ENCODE measurements around the gene MALT1.
"Not testable (repeated sequence)": the region's sequence is repeated elsewhere in the genome, so short reads cannot be mapped to it uniquely, and the experiment has no call there.

The MALT1 gene

DNA sequence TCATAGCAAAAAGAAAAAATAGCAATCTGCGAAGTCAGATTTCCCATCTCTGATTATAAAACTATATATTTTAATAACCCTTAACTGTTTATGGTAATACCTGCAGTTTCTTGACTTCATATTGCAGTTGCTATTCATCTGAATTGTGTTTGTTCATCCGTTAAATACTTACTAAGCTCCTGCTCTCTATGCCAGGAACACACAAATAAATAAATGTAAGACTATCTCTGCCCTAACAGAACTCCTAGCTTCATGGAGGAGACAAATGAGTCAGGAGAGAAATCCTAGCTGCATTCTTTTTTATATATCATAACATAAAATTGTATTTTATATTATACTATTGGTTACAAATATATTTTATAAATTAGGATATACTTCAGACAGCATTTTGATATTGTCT lies 61.2 kb downstream of the MALT1 start:
- DNase-seq (ENCODE audit: low read depth in 2 of 2), result no peak

DNA sequence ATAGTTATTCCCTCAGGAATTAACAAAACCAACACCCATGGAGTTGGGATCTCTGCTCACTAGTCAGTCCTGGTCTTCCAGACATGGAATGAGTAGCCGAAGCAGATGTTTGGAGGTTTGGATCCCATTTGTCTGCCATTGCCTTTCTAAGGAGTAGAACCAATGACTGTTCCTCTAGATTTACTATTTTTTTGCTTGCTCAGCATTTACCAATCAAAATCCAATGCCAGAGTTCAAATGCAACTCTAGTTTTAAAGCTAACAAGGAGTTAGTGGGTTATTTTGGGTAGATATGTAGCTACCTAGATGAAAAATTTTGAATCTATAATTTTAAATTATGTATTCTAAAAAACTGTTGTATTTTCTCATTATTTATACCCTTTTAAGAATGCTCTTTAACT lies 62.6 kb downstream of the MALT1 start:
- no peak for DNase-seq (ENCODE audit: low read depth in 2 of 2)

DNA sequence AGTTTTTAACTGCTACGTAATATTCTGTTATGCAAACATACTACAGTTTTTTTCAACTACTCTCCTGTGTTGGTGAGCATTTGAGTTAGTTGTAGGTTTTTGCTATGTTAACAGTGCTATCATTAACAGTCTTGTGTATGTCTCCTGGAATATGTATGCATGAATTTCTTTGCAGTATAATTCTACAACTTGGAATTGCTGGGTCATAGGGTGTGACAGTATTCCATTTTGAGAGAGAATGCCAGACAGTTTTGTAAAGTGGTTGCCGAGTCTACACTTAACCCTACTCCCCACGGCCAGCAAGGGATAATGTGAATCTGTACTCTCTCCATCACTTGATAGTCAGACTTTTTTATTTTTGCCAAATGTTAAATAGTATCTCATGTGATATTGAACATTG lies 67.1 kb downstream of the MALT1 start:
- DNase-seq (ENCODE audit: low read depth in 2 of 2), result no peak

DNA sequence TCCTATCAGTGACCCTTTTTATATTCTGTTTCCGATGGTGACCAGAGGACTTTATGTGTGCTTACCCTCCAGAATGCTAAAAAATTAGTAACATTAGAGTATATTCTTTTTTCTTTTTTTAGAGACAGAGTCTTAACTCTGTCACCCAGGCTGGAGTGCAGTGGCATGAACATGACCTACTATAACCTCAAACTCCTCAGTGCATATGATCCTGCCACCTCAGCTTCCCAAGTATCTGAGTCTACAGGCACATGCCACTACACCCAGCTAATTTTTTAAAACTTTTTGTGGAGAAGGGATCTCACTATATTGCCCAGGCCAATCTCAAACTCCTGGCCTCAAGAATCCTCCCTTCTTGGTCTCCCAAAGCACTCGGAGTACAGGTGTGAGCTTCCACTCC lies 74.6 kb downstream of the MALT1 start:
- no peak for DNase-seq (ENCODE audit: low read depth in 2 of 2)

DNA sequence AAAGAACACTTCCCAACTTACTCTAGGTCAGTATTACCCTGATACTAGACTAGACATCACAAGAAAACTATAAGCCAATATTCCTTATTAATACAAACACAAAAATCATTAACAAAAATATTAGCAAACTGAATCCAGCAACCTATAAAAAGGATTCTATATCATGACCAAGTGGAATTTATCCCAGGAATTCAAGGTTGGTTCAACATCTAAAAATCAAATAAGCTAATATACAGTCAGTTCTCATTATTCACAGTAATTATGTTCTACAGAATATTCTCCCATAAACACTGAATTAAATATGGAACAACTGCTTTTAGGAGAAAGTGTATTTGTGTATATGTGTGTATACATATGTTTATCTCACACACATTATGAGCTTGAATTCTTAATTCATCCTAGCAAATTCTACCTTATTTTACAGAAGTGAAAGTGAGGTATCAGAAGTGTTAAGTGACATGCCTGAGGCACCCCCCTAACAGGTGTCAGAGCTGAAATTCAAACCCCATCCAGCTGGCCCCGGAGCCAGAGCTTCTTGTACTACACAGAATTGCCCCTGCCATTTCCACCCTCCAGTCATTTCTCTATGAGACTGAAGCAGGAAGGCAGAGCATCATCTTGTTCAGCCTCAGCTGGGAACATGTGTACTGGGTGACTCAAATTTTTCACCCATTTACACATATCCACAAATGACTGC lies 77.8 kb downstream of the MALT1 start:
- DNase-seq (ENCODE audit: low read depth in 2 of 2), result no peak

DNA sequence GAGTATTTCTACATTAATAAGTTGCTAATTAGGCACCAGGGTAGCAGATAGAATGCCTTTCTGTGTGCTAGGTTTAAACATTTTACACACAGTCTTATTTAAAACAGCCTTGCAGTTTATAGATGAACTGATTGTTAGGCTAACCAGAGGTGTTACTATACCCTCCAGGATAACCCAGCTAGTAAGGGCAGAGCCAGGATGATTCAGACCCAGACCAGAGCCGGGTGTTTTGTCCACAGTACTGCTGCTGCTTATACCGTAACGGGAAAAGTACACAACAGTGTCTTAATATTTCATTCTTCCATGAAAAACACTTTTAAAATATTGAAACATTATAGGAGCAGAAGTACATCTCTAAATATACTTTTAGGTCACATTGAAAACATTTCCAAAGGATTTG lies 82.7 kb downstream of the MALT1 start:
- DNase-seq (ENCODE audit: low read depth in 2 of 2), result no peak

DNA sequence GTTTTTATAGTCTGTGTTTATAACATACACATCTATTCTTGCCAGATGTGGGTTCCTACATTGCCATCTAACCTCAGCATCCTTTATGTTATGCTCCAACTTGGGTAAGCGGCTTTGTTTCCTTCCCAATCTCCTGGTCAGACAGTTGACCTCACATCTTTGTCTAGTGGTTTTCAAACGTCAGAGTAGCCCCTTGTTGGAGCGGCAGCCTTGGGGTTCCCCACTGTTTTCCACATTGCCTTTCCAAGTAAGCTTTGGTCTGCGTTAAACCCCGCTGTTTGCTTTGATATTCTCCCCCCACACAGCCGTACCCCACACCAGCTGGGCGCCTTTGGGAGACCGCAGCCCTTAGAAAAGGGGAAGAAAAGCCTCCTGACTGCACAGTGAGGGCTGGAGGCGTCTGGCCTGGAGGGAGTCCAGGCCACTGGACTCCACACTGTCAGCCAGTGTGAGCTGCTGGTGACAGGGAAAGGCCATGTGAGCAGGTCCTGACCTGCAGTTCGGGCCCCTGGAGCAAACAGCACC lies 83.3 kb downstream of the MALT1 start:
- DNase-seq (ENCODE audit: low read depth in 2 of 2), result no peak

DNA sequence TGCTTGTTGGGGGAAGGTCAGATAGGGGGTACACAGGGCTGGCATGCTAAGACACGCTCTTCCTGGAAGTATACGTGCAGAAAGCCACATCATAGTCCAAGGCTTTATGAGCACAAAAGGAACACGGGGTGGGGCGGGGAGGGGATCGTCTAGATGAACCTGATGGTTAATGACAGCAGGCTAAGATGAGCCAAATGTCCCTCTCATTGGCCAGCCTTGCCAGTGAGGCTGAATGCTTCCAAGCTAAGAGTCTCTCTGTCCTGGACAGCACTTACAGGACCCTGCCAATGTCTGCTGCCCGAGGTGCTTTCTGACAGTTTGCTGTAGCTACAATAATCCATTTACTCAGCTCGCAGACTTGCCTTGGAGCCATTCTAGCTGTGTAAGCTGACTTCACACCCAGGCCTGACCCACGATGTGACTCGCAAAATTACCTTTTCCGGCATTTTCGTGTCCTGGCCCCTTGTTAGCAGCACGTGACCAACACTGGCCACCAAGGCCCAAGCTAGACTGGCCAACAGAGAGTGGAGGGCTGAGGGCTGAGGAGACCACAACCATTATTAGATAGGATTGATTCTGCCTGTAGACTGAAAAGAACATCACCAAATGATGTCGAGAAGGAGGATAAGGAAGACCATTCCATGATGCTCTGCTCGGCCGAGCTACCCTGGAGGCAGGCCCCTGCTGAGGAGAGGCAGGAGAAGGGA lies 84.2 kb downstream of the MALT1 start:
- DNase-seq (ENCODE audit: low read depth in 2 of 2), result no peak

DNA sequence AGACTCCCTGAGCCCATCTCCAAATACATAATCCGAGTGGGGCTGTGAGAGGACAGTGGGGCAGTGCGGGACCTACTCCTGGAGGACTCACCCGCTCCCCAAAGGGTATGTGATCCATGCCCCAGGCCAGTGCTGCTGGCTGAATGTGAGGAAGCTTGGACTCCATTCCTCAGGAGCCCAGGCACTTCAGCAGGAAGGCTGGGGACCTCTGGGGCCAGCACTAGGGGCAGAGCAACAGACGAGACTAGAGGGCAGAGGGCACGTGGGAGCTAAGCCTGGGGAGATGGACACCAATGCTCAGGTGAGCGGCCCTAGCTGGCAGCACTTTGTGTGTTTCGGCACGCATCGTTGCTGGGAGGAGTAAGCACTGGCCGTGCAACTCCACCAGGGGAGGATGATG lies 84.9 kb downstream of the MALT1 start:
- no peak for DNase-seq (ENCODE audit: low read depth in 2 of 2)

DNA sequence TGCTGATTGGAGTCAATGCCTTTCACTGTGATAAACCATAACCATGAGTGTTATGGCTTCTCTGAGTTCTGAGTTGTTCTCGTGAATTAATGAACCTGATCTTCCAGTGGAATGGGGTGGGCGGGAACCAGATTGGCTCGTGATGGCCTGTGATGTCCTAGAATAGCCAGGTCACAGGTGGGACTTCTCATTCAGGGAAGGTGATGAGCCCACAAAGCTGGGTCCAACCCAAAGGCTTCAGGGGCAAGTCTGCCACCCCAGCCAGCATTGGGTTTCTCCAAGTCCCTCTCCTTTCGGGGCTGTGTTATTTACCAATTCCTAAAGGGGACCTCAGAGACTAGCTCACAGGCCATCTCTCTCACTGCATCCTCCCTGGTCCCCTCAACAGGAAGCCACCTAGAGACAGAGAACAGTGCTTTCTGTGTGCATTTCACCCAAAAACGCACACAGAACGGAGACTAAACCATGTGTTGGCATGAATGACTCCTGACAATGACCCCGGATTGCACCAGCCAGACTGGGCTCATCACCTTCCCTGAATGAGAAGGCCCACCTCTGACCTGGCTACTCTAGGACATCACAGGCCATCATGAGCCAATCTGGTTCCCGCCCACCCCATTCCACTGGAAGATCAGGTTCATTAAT lies 85.5 kb downstream of the MALT1 start:
- DNase-seq (ENCODE audit: low read depth in 2 of 2), result no peak

DNA sequence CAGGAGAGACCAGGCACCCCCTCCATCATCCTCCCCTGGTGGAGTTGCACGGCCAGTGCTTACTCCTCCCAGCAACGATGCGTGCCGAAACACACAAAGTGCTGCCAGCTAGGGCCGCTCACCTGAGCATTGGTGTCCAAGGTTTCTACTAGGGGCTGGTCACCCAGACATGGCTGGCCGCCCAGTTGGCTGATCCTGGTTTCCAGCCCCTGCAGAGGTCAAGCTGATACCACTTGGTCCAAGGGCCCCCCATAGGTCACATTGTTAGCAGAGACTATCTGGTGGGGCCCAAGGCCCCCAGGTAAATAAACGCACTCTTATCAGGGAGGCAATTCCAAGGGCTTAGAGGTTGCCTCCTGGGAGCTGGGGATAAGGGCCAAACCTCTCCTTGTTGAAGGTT lies 86.1 kb downstream of the MALT1 start:
- DNase-seq (ENCODE audit: low read depth in 2 of 2), result not testable (repeated sequence)

DNA sequence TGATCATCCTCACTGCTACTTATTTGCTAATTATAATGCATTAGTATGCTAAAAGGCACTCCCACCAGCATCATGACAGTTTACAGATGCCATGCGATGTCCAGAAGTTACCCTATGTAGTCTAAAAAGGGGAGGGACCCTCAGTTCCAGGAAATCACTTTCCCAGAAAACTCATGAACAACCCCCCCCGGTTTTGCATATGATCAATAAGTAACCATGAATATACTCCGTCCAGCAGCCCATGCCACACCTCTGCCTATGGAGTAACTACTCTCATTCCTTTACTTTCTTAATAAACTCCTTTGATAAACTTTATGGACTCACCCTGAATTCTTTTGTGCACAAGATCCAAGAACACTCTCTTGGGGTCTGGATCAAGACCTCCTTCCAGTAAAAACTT lies 86.8 kb downstream of the MALT1 start:
- no peak for DNase-seq (ENCODE audit: low read depth in 2 of 2)

DNA sequence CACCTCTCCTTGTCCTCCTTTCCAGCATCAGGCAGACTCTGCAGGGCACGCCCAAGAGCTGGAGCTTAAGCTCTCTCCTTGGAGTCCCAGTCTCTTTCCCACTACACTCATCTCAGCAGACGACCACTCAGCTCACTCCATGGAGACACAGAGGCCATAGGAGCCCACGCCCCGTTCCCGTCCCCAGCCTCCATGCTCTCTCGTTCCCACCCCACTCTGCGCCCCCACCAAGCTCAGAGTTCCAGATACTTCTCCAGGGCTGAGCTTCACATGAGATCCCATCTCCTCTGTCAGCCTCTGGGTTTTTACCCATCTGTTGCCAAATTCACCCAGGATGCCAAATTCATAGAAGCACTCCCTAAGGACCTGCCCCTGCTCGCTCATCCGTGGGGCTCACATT lies 87.3 kb downstream of the MALT1 start:
- DNase-seq (ENCODE audit: low read depth in 2 of 2), result no peak

DNA sequence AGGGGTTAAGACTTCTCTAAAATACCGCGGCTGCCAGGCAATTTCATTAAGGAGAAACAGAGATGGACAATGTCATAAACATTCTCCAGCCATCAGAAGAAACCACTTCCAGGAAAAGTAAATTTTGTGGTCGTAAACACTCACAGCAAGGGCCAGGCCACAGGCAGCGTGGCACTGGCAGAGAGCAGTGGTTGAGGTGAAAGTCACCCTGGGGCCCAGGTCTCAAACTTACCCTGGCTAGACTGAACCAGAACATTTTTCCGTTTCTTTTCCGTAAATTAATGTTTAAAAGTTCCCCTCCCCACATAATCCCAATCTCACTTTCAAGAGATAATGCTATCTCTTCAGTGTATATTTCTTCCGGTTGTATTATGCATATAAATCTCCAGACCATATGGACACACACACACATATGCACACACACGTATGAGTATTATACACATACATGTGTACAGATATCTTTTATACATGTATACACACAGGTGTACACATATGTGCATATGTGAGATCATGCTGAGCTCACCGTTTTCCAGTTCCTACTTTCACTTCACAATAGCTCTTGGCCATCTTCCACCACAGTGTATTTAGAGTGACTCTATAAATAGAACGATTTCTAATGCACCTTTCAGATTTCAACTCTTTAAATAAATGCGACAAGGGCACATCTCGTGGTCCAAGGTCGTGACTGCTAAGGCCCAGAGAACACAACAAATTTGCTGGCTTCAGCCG lies 90.1 kb downstream of the MALT1 start:
- no peak for DNase-seq (ENCODE audit: low read depth in 2 of 2)

DNA sequence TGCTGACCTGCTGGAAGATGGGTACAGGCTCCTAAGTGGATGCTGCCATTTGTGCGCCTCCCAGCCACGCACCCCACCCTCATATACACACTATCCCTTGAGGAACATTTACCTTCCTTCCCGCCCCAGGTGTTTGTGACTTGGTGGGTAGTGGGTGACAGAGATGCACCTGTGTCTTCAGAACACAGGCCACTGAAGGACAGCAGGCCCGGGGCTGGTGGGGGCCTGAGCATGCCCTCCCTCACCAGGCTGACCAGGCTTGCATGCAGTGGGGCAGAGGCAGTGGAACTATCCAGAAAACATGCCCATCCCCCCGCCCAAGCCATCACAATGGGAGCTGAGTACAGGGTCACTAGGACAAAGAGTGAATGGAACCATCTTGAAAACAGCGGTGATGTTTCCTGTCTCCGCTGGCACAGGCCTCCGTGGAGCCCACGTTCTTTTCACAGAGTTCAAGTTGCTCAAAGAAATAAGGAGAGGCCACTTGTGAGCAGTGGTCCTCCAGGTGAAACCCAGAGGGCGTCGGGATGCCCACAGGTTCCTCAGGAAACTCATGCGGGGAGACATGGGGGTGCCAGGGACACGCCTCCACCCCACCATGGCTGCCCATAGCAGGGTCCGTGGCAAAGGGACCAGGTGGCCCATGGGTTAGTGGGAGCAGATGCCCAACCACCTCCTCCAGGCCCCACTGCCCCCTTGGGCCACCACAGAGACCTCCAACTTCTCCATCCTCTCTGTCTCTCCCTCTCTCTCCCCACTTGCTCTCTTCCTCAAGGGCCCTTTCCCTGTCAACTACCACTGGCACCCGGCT lies 90.9 kb downstream of the MALT1 start:
- DNase-seq (ENCODE audit: low read depth in 2 of 2), result no peak

DNA sequence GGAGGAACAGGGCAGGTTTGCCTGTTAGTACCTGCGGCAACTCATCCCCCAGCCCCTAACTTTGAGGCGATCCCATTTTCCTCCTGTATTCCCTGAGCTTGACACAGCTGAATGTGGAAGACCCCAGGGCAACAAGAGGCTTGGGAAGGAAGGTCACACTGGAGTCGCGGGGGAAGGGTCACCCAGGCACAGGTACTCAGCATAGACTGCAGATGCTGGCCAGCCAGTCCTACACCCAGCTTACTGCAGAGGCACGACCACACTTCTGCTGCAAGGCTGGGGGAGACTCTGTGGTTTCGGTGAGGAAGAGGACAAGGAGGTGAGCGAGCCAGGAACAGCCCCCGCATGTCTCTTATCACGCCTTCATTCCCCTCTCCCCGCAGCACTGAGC lies 91.5 kb downstream of the MALT1 start:
- DNase-seq (ENCODE audit: low read depth in 2 of 2), result no peak

DNA sequence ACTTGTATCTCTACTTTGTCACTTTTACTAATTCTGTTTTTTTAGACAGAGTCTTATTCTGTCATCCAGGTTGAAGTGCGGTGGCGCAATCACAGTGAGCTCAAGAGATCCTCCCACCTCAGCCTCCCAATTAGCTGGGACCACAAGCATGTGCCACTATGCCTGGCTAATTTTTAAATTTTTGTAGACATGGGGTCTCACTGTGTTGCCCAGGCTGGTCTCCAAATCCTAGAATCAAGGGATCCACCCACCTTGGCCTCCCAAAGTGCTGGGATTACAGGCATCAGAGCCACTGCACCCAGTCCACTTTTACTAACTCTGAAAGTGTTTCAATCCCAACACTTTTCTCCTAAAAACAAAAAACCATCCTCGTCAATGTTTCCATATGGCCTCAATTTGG lies 94.9 kb downstream of the MALT1 start:
- no peak for DNase-seq (ENCODE audit: low read depth in 2 of 2)

DNA sequence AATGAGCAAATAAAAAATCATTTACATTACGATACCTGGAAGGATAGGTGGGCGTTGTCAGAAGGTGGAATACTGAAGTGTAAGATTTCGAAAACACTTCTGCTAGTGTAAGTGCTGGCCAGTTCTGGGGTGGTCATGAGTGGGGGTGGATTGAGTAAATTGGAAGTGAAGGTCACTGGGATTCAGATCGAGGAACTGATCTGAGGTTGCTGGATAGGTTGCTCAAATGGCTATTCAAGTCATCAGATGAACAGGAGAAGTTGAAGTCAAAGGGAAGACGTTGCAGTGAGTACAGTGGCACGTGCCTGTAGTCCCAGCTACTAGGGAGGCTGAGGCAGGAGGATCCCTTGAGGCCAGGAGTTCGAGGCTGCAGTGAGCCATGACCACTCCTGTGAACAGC lies 95.7 kb downstream of the MALT1 start:
- no peak for DNase-seq (ENCODE audit: low read depth in 2 of 2)

DNA sequence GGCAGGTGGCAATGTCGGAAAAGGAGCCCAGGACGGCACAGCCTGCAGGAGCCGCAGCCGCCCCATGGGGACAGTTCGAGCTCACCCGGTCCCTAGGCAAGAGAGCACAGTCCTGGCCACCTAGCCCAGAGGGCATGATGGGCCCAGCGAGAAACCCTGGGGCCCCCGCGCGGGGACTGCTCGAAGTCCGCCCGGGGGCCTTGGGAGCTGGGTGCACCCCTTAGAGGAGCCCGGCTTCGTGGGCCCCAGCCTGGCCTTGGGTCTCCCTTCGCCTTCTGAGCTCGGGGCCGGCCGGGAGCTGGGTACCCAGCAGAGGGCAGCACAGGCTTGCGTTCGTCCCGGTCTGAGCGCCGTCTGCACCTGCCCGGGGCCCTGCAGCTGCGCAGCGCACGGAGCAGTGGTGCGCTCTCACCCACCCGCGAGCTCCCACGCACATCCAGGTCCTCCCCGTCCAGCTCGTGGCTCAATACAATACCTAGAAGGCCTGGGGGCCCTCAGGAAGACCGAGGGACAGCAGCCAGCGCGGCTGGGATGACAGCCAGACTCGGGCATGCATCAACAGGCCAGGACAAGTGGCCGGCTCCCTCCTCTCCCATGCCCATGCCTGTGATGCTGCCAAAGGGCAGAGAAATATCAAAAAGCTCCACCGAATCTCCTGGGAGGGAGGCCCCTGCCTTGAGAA lies 97.2 kb downstream of the MALT1 start:
- peak; percentile 23 to 37 for DNase-seq (ENCODE audit: low read depth in 2 of 2)

DNA sequence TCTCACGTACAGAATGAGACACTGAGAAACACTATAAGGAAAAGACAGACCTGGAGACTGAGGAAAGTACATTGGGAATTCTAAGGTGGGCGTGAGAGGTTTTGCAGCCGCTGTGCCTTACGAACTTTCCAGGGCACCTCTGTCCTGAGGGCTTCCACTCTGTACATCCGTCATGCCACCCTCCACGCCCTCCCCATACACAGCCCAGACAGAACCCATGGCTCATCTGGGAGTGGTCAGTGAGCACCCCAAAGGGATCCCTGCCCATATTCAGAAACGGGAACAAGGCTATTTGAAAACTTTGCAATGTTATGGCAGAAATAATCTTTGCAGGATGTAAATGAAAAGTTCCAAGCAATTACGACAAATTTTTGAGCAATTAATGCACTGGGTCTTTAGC lies 98.1 kb downstream of the MALT1 start:
- no peak for DNase-seq (ENCODE audit: low read depth in 2 of 2)

DNA sequence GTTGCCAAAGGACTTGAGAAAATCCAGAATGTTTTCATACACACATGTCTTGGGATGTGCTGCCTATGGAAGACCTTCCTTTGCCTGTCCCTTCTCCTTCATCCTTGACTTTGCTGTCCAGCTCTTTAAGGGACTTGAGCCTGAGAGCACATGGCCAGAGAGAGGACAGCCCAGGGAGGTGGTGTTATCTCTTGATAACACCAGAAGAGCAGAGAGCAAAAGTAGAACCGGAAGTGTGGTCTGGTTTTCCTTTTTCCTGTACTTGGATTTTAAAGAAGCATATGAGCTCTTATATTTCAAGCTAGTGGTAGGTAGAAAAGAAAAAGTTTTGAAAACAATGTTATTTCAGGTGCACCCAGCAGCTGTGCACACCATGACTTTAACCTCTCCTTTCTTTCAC lies 99.3 kb downstream of the MALT1 start:
- DNase-seq (ENCODE audit: low read depth in 2 of 2), result no peak

Measured in activated CD8-positive, alpha-beta memory T cell treated with anti-CD3 and anti-CD28 coated beads for 4 hours (primary cell).